GM21723 (cell line): ENCODE data around the gene SLAMF8.

Experiments
- ATAC-seq: cut with Tn5 transposase; IDR thresholded peaks from one replicate; pipeline ENCODE4 v1.9.1; 2021; ENCODE audit warnings: mild to moderate bottlenecking, moderate library complexity; ENCODE audit not compliant: unreplicated experiment

SLAMF8 gene

DNA sequence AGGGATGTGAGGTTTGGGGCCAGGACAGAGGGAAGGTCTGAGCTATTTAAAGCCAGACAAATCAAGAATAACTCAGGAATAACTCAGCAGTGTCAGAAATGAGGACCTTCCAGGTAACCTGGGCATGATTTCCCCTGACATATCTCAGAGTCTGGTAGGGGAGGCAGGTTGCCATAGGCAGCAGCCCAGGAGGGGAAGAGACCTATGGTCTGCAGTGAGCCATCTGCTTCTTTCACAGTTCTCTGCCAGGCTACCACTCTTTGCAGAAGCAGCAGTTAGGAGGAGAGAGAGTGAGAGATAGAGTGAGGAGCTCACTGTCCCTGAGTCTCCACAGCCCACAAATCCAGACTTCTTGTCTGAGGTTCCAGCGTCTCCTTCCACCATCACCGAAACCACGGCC lies 42.1 kb downstream of the SLAMF8 start:
- no peak for ATAC-seq

GRCh38 chr1:159869173-159869572 lies 42.5 kb downstream of the SLAMF8 start:
- ATAC-seq, result no peak

- no peak for ATAC-seq
Measured at GRCh38 chr1:159869607-159870006, 42.9 kb downstream of the SLAMF8 start.

- ATAC-seq, result no peak
Measured at GRCh38 chr1:159870704-159871103, 44.0 kb downstream of the SLAMF8 start.

- no peak for ATAC-seq
Measured at GRCh38 chr1:159872891-159873290, 46.2 kb downstream of the SLAMF8 start.

DNA sequence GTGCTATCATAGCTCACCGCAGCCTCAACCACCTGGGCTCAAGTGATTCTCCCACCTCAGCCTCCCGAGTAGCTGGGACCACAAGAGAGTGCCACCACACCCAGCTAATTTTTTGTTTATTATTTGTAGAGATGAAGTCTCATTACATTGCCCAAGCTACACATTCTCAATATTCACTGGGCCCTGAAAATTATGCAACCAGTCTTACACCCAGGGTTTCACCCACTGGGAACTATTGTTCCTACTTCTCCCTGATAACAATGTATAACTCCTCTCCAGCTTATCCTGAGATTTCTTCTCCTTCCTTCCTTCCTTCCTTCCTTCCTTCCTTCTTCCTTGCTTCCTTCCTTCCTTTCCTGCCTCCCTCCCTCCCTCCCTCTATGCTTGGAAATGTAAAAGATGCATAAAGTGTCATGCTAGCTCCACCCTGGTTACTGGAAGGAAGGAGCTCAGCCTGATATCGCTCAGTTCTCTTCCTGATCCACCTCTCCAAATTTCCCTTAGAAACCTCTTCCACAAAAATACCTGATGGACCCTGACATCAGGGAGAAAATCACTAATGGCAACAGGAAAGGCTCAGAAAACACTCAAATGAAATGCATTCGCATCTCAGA lies 47.0 kb downstream of the SLAMF8 start:
- ATAC-seq, result no peak

DNA sequence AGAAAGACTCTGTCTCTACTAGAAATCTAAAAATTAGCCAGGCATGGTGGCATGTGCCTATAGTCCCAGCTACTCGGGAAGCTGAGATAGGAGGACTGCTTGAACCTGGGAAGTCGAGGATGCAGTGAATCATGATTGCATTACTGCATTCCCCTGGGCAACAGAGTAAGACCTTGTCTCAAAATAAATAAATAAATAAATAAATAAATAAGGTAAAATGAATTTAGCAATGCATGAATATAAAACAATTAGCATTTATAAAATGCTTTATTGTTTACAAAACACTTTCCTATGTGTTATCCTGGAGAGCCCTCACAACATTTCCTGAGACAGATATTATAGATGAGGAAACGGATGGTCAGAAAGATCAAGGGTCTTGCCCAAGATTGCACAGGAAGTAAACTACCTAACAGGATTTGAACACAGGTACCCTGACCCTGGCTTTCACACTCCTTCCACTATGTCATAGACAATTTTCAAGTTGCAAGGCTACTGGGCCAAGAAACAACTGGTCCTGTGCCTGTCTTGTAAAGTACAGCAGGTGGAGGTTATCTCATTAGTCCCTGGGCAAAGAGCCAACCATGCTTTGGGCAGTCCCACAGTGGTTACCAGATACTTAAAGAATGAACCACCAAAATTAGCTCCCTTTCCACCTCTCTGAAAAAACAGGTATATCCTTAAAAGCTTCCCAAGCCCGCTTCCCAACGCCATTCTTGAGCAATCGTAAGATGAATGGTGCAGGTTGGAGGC lies 51.2 kb downstream of the SLAMF8 start:
- ATAC-seq, result no peak

DNA sequence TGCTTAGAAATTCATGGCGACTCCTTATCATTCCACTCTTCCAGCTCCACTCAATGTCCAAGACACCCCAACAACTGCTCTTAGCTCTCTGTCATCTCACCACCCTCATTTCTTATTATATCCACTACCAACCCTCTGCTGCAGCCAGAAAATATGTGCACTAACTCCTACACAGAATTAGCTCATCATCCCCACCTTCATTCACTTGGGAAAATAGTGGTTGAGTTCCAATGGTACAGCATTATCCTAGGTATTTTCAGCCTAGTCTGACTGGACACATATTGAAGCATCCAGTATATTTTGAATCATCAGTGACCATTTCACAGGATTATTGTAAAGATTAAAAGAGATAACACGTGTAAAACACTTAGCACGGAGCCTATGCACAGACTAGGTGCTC lies 52.5 kb downstream of the SLAMF8 start:
- no peak for ATAC-seq

- ATAC-seq, result no peak
Measured at GRCh38 chr1:159879977-159880376, 53.3 kb downstream of the SLAMF8 start.

GRCh38 chr1:159880430-159880829 lies 53.8 kb downstream of the SLAMF8 start:
- ATAC-seq, result no peak

DNA sequence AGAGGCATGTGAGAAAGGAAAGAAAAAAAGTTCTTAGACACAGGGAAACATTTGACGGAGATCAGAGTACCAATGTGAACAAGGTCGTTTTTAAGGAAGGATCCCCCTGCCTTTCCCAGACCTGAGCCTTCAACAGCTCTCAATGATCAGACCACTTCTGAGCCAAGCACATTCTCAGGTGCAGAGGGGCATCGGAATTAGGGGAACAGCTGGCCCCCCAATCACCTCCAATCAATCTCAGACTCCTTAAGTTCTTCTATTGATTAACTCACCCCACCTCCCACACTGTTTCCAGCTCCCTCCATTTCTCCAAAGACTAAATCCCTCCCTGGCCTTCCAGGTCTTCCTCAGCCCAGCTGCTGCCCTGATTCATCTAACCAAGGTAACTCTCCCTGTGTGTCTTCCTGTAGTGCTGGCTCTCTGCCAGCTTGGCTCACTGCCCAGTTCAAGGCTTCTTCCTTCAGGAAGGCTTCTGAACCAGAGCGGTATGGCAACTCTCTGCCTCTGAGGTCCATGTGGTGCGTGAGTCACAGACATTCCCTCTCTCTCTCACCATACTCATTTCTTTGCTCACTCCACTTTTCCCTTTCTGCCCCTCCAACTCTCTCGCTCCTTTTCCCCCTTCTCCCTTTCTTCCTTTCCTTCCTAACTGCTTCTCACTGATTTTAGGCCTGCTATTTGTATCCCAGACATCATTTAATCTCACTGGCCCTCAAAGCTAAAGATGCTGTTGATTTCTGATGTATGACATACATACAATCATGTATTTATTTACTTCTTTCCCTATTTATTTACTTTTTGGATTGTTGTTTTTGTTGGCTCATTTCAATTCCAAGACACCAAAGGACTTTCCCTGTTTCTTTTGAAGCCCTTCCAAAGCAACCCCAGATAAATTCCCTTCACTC lies 55.2 kb downstream of the SLAMF8 start:
- ATAC-seq, result no peak

GRCh38 chr1:159882527-159882862 lies 55.8 kb downstream of the SLAMF8 start:
- no peak for ATAC-seq

- ATAC-seq, result no peak
Measured at GRCh38 chr1:159883134-159883533, 56.5 kb downstream of the SLAMF8 start.

DNA sequence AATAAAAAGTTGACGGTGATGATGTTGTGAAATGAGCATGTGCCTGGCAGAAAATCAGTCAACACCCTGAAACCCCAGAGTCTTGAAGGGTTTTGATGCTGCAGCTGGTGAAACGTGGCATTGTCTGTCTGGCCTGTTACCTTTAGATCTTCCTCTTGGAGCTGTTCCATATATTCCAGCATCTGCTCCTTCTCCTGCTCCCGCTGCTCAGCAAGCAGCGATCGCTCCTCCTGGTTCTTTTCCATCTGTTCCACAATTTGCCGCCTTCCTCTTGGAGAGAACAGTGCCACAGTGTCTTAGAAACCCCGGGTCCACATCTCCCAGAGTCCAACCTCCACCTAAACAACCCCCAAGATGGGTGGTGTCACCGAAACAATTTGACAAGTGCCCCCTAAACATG lies 57.6 kb downstream of the SLAMF8 start:
- no peak for ATAC-seq
